HG02884 (cell line): ENCODE results near the gene PIK3R2.
"Not testable (repeated sequence)": the region's sequence is repeated elsewhere in the genome, so short reads cannot be mapped to it uniquely, and the experiment has no call there.

Experiments used
- ATAC-seq: cut with Tn5 transposase; IDR thresholded peaks from one replicate; pipeline ENCODE4 v1.9.1; 2021; ENCODE audit warnings: mild to moderate bottlenecking, moderate library complexity; ENCODE audit not compliant: unreplicated experiment

The PIK3R2 gene

GRCh38 chr19:18152817-18153555, at the start of gene PIK3R2:
PIK3R2 (plus strand) TSS chr19:18153163; CDS start chr19:18155880, 2,717 bp downstream.
- peak; percentile 60 for ATAC-seq

GRCh38 chr19:18104793-18105131, 48.2 kb upstream of the PIK3R2 start:
- ATAC-seq, result no peak

GRCh38 chr19:18105259-18105658, 47.7 kb upstream of the PIK3R2 start:
- ATAC-seq, result not testable (repeated sequence)

GRCh38 chr19:18107235-18107634, 45.7 kb upstream of the PIK3R2 start:
- ATAC-seq, result no peak

- no peak for ATAC-seq
These were observed 44.1 kb upstream of the PIK3R2 start for GRCh38 chr19:18108897-18109296.

- no peak for ATAC-seq
These were observed 43.6 kb upstream of the PIK3R2 start for GRCh38 chr19:18109341-18109732.

- no peak for ATAC-seq
These were observed 43.0 kb upstream of the PIK3R2 start for GRCh38 chr19:18109733-18110608.

GRCh38 chr19:18110609-18111232, 42.2 kb upstream of the PIK3R2 start:
- ATAC-seq, result no peak

- no peak for ATAC-seq
These were observed 39.9 kb upstream of the PIK3R2 start for GRCh38 chr19:18112989-18113478.

GRCh38 chr19:18113827-18114226, 39.1 kb upstream of the PIK3R2 start:
- ATAC-seq, result no peak

GRCh38 chr19:18114483-18114882, 38.5 kb upstream of the PIK3R2 start:
- ATAC-seq, result no peak

GRCh38 chr19:18117364-18117691, 35.6 kb upstream of the PIK3R2 start:
- no peak for ATAC-seq

GRCh38 chr19:18117692-18118378, 35.1 kb upstream of the PIK3R2 start:
- ATAC-seq, result no peak

- ATAC-seq, result no peak
These were observed 34.4 kb upstream of the PIK3R2 start for GRCh38 chr19:18118420-18119012.

- no peak for ATAC-seq
These were observed 33.8 kb upstream of the PIK3R2 start for GRCh38 chr19:18119013-18119716.

GRCh38 chr19:18119717-18120105, 33.3 kb upstream of the PIK3R2 start:
- no peak for ATAC-seq

GRCh38 chr19:18120127-18120526, 32.8 kb upstream of the PIK3R2 start:
- ATAC-seq, result no peak

GRCh38 chr19:18121166-18121565, 31.8 kb upstream of the PIK3R2 start:
- ATAC-seq, result no peak

- no peak for ATAC-seq
These were observed 30.5 kb upstream of the PIK3R2 start for GRCh38 chr19:18122424-18122823.
